Gastroesophageal sphincter (tissue), 3 donors: ENCODE data around the gene SEC14L3.

Experiments used
- CTCF ChIP-seq, 4 experiments: fragments of 200-600 bp in 2 of 4; fragments of 450-650 bp in 2 of 4; sonication (generic) in 1 of 4; IDR thresholded peaks; one replicate each; pipeline ENCODE4 v1.5.1; 2017 to 2019; ENCODE audit warnings: antibody characterized with exemption in 4 of 4, mild to moderate bottlenecking in 2 of 4, moderate library complexity in 2 of 4
- EP300 ChIP-seq: sonication (generic); formaldehyde crosslinking; IDR thresholded peaks from one replicate; pipeline ENCODE4 v1.6.1; 2017; ENCODE audit warnings: antibody characterized with exemption, mild to moderate bottlenecking
- POLR2A ChIP-seq, 2 donors: fragments of 450-650 bp; IDR thresholded peaks; one replicate each; pipeline ENCODE4 v1.6.1; 2017; ENCODE audit warnings: antibody characterized with exemption in 2 of 2, mild to moderate bottlenecking in 2 of 2, moderate library complexity in 1 of 2
- POLR2AphosphoS5 ChIP-seq: sonication (generic); formaldehyde crosslinking; IDR thresholded peaks from one replicate; pipeline ENCODE4 v1.6.1; 2017; ENCODE audit warnings: antibody characterized with exemption

GRCh38 chr22:30455075-30455840, 16.6 kb downstream of the SEC14L3 start:
- TF ChIP-seq POLR2AphosphoS5 = no peak
- no peak for TF ChIP-seq CTCF (IDR thresholded peaks at IDR 0.05)
- no peak for TF ChIP-seq EP300
- TF ChIP-seq POLR2A (IDR thresholded peaks at IDR 0.05) = no peak
